Effector CD4-positive, alpha-beta T cell (primary cell): ENCODE data around the gene ADAM19.
"Not testable (repeated sequence)": the region's sequence is repeated elsewhere in the genome, so short reads cannot be mapped to it uniquely, and the experiment has no call there.

Experiments used
- DNase-seq: peaks from one replicate; pipeline ENCODE4 v3.0.0-alpha.2; 2020

The ADAM19 gene

GRCh38 chr5:157482702-157483101, 92.9 kb downstream of the ADAM19 start:
- not testable (repeated sequence) for DNase-seq

- DNase-seq = no peak
These were observed 93.9 kb downstream of the ADAM19 start for GRCh38 chr5:157481666-157482065.

GRCh38 chr5:157481265-157481664, 94.3 kb downstream of the ADAM19 start:
- DNase-seq = no peak

GRCh38 chr5:157479612-157480510, 95.7 kb downstream of the ADAM19 start:
- DNase-seq = no peak

GRCh38 chr5:157479166-157479565, 96.4 kb downstream of the ADAM19 start:
- no peak for DNase-seq

GRCh38 chr5:157478726-157479125, 96.8 kb downstream of the ADAM19 start:
- DNase-seq = no peak

GRCh38 chr5:157477814-157478494, 97.6 kb downstream of the ADAM19 start:
- DNase-seq = no peak

- no peak for DNase-seq
These were observed 98.7 kb downstream of the ADAM19 start for GRCh38 chr5:157476702-157477408.

GRCh38 chr5:157475432-157475831, 100.1 kb downstream of the ADAM19 start:
- no peak for DNase-seq

GRCh38 chr5:157473383-157474320, 101.9 kb downstream of the ADAM19 start:
- no peak for DNase-seq

GRCh38 chr5:157471709-157472108, 103.9 kb downstream of the ADAM19 start:
- DNase-seq = no peak

GRCh38 chr5:157470631-157471030, 104.9 kb downstream of the ADAM19 start:
- DNase-seq = no peak

GRCh38 chr5:157469687-157470086, 105.9 kb downstream of the ADAM19 start:
- no peak for DNase-seq

GRCh38 chr5:157469073-157469472, 106.5 kb downstream of the ADAM19 start:
- no peak for DNase-seq

GRCh38 chr5:157468293-157468965, 107.1 kb downstream of the ADAM19 start:
- no peak for DNase-seq

GRCh38 chr5:157464519-157465171, 110.9 kb downstream of the ADAM19 start:
- DNase-seq = no peak

GRCh38 chr5:157463621-157464518, 111.7 kb downstream of the ADAM19 start:
- no peak for DNase-seq

- no peak for DNase-seq
These were observed 112.5 kb downstream of the ADAM19 start for GRCh38 chr5:157463081-157463480.

GRCh38 chr5:157460921-157461792, 114.4 kb downstream of the ADAM19 start:
- DNase-seq = no peak
